PFSK-1 (cell line): ENCODE measurements around the gene ST6GALNAC3.

Experiments used
- FOXP2 ChIP-seq: optimal IDR thresholded peaks from 2 replicates; pipeline ENCODE3; 2011; ENCODE audit warnings: borderline replicate concordance, control low read depth, inconsistent platforms; ENCODE audit not compliant: insufficient read depth; ENCODE audit errors: extremely low read length, extremely low read depth
- POLR2AphosphoS5 ChIP-seq: IDR thresholded peaks from 2 replicates; pipeline ENCODE4 v1.6.1; 2012; ENCODE audit warnings: low read depth, mild to moderate bottlenecking, control low read depth, low read length, moderate library complexity
- REST ChIP-seq, 2 experiments: IDR thresholded peaks; 2 replicates each; pipeline versions ENCODE4 v1.6.1 to v1.8.0; 2011 to 2012; ENCODE audit warnings: low read depth in 2 of 2, low read length in 2 of 2, control low read depth in 1 of 2, inconsistent platforms in 1 of 2, mild to moderate bottlenecking in 1 of 2, moderate library complexity in 1 of 2; ENCODE audit not compliant: insufficient read depth in 1 of 2
- SIN3A ChIP-seq: IDR thresholded peaks from 2 replicates; pipeline ENCODE4 v1.6.1; 2012; ENCODE audit warnings: mild to moderate bottlenecking, low read length, moderate library complexity, borderline replicate concordance; ENCODE audit not compliant: insufficient read depth
- TAF1 ChIP-seq: IDR thresholded peaks from 2 replicates; pipeline ENCODE4 v1.6.1; 2012; ENCODE audit warnings: low read length, control low read depth, borderline replicate concordance; ENCODE audit not compliant: insufficient read depth

The ST6GALNAC3 gene

GRCh38 chr1:76481672-76482071, 407.1 kb downstream of the ST6GALNAC3 start:
- no peak for TF ChIP-seq REST (IDR thresholded peaks at IDR 0.05; ENCODE audit: insufficient read depth in 1 of 2, low read depth in 2 of 2, low read length in 2 of 2)
- no peak for TF ChIP-seq FOXP2
- no peak for TF ChIP-seq TAF1
- TF ChIP-seq POLR2AphosphoS5, result no peak
- TF ChIP-seq SIN3A, result no peak

- TF ChIP-seq TAF1 (no peak), FOXP2 (no peak), REST (IDR thresholded peaks at IDR 0.05; ENCODE audit: insufficient read depth in 1 of 2, low read depth in 2 of 2, low read length in 2 of 2) (no peak), SIN3A (no peak), POLR2AphosphoS5 (no peak)
Observed at GRCh38 chr1:76482272-76482671, 407.7 kb downstream of the ST6GALNAC3 start.

- TF ChIP-seq FOXP2 (no peak), REST (IDR thresholded peaks at IDR 0.05; ENCODE audit: insufficient read depth in 1 of 2, low read depth in 2 of 2, low read length in 2 of 2) (no peak), POLR2AphosphoS5 (no peak), TAF1 (no peak), SIN3A (no peak)
Observed at GRCh38 chr1:76491737-76492136, 417.2 kb downstream of the ST6GALNAC3 start.

- no peak for TF ChIP-seq FOXP2
- TF ChIP-seq TAF1, result no peak
- TF ChIP-seq SIN3A, result no peak
- TF ChIP-seq REST (IDR thresholded peaks at IDR 0.05; ENCODE audit: insufficient read depth in 1 of 2, low read depth in 2 of 2, low read length in 2 of 2), result no peak
- TF ChIP-seq POLR2AphosphoS5, result no peak
Observed at GRCh38 chr1:76492752-76493430, 418.3 kb downstream of the ST6GALNAC3 start.

- TF ChIP-seq TAF1 (no peak), REST (IDR thresholded peaks at IDR 0.05; ENCODE audit: insufficient read depth in 1 of 2, low read depth in 2 of 2, low read length in 2 of 2) (no peak), SIN3A (no peak), FOXP2 (no peak), POLR2AphosphoS5 (no peak)
Observed at GRCh38 chr1:76494807-76495206, 420.3 kb downstream of the ST6GALNAC3 start.
